Neural progenitor cell (in vitro differentiated cells): ENCODE measurements around the gene MARVELD1.

Experiments used
- CTCF ChIP-seq: fragments of 200-600 bp; sonication (generic); IDR thresholded peaks from 2 replicates; pipeline ENCODE4 v1.5.1; 2017; ENCODE audit warnings: antibody characterized with exemption, mild to moderate bottlenecking
- EZH2 ChIP-seq: fragments of 200-600 bp; sonication (generic); IDR thresholded peaks from 2 replicates; pipeline ENCODE4 v1.6.1; 2017; ENCODE audit warnings: antibody characterized with exemption, mild to moderate bottlenecking, moderate library complexity

GRCh38 chr10:97734021-97734420, 20.5 kb downstream of the MARVELD1 start:
- no peak for TF ChIP-seq CTCF
- TF ChIP-seq EZH2, result no peak
